Activated CD4-positive, alpha-beta T cell treated with anti-CD3 and anti-CD28 coated beads for 48 hours (primary cell): Measurements from ENCODE around the gene POPDC3.
"Not testable (repeated sequence)": the region's sequence is repeated elsewhere in the genome, so short reads cannot be mapped to it uniquely, and the experiment has no call there.

Experiments used
- DNase-seq: peaks from one replicate; pipeline ENCODE4 v3.0.0-alpha.2; 2020

Gene POPDC3

GRCh38 chr6:105194106-105194505 lies 14.3 kb upstream of the POPDC3 start:
- no peak for DNase-seq

GRCh38 chr6:105193647-105194046 lies 13.8 kb upstream of the POPDC3 start:
- DNase-seq, result no peak

- no peak for DNase-seq
Observed at GRCh38 chr6:105192707-105193465, 13.1 kb upstream of the POPDC3 start.

GRCh38 chr6:105191351-105191750 lies 11.5 kb upstream of the POPDC3 start:
- no peak for DNase-seq

DNA sequence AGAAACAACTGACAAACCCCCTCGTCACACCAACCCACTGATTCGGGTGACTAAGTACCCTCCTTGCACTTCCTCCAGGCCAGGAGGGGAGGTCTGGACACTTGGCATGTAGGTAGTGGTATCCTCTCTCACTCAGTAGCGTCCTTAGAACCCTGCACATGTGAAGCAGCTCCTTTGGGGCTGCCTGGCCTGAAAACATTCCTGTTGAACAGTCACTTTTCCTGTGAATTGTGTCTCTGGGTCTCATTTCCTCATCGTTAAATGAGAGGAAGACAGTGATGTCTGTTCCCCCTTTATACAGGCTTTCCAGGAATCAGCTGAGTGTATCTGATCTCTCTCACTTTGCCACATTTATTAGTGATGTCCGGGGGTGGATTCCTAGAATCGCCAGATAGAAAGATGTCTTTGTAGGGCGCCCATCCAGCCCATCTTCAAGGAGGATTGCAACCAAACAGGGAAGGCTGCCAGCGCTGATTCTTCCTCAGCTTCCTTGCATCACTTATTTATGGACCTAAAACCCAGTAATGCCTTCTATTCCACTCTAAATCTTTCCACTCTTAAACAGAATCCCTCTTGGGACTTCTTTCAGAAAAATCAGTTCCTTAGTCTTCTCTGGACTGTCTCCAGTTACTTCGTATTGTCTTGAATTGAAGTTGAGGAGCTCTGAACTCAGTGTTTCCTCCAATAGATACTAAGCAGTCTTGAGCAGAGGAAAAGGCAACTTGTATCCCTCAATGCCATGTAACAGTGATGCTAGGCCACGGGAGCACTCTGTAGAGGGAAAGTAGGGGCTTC lies 9.4 kb upstream of the POPDC3 start:
- DNase-seq, result no peak

DNA sequence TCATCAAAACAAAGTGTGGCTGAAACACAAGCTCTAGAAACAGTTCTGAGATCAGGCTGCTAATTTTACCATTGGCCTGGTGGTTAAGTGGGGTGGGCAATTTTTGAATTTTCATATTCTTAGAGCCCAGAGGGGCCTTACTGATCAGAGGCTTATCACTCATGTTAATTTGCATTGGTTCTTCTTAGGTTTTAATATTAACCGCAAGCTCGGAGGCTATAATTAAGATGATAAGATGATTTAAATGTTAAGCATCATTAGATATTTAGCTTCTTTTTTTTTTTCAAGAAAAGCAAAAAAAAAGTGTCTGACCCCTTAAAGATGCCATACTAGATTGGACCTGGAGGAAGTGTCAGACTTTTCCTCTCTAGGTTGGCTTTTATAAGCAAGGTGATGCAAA lies 8.4 kb upstream of the POPDC3 start:
- DNase-seq, result no peak

GRCh38 chr6:105186576-105186975 lies 6.8 kb upstream of the POPDC3 start:
- DNase-seq, result no peak

DNA sequence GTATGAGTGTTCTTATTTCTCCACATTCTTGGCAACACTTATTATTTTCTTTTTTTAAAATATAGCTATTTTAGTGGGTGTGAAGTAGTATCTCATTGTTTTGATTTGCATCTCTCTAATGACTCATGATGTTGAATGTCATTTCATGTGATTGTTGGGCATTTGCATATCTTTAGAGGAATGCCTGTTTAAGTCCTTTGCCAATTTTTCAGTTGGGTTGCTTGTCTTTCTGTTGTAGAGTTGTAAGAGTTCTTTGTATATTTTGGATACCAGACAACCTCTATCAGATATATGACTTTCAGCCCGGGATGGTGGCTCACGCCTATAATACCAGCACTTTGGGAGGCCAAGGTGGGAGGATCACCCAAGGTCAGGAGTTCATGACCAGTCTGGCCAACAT lies 5.1 kb upstream of the POPDC3 start:
- DNase-seq, result no peak

DNA sequence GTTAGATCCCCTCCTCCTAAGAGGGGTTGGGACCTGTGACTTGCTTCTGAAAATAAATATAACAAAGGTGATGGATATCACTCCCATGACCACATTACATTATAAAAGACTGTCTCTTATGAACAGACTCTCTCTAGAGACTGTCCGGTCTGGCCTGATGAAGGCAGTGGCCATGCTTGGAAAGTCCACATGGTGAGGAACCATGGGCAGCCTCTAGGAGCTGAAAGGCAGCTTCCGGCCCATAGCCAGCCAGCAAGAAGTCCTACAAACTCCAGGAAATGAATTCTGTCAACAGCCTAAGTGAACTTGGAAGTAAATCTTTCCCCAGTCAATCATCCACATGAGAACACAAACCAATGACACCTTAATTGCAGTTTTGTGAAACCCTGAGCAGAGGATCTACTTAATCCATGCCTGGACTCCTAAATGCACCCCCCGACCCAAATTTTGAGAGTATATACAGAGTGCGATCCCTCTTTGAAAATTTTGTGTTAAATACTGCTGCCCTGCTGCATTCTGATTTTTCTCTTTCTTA lies 2.2 kb upstream of the POPDC3 start:
- no peak for DNase-seq

- no peak for DNase-seq
Observed at GRCh38 chr6:105178636-105179035, 1.2 kb downstream of the POPDC3 start.

DNA sequence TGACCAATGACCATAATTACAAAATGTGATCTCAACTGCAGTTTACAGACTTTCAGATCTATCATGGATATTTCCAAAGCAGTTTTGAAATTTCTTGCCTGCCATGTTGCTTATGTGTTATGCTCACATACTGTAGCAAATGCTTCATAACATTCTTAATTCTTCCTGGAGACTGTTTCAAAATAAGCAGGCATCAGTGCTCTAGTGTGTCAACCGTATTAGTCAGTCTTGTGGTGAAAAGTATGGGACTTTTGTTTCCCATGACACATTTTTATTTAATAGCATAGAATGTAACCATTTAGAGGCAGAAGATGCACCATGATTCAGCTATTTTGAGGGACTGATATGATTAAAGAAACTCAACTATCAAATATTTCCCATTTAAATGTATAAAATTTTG lies 1.7 kb downstream of the POPDC3 start:
- no peak for DNase-seq

DNA sequence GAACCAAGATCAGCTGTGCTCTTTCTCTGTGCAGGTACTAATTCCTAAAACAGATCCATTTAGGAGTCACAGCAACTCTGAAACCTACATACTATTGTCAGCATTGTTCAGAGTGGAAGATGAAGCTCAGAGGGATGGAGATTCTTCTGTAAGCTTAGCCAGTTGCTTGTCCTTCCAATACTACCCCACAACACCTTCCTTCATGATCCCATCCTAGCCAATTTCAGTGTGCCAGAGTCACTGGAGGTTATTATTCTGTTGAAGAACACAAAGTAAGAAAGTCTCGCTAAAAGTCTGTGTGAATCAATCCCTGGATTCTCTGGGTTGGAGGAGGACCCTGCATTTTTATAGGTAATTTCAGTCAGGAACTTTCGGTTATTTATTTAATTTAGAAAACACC lies 2.3 kb downstream of the POPDC3 start:
- no peak for DNase-seq

DNA sequence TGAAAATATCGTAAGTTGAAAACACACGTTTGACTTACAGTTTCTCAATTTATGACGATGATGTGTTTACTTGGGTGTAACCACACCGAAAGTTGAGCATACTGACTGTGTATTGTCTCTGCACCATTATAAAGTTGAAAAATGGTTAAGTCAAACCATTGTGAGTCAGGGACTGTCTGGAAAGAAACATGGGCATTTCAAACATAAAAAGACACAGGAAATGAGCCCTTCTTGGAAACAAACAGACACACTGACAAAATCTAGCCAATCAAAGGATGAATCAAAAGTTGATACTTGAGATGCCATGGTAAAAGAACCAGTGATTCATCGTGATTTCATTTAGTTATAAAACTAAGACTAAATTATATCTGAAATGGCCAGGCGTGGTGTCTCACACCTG lies 5.3 kb downstream of the POPDC3 start:
- no peak for DNase-seq

GRCh38 chr6:105172515-105172914 lies 7.3 kb downstream of the POPDC3 start:
- not testable (repeated sequence) for DNase-seq

GRCh38 chr6:105170059-105170458 lies 9.8 kb downstream of the POPDC3 start:
- no peak for DNase-seq

DNA sequence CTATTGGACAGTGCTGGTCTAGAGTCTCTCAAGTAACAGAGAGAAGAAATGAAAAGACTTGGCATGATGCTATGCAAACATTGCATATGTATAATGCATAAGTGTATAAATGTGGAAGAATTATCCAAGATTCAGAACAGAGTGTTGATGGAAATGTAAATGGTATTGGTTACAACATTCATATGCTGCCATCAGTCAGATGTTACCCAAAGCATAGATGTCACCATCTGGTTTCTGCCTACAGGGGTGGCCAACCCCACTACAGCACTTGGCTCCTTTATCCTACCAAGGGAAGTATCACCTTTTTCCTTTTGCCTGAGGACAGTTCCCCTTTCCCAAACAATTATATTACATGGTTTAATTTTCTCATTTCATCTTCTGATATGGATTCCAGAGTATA lies 11.9 kb downstream of the POPDC3 start:
- no peak for DNase-seq

DNA sequence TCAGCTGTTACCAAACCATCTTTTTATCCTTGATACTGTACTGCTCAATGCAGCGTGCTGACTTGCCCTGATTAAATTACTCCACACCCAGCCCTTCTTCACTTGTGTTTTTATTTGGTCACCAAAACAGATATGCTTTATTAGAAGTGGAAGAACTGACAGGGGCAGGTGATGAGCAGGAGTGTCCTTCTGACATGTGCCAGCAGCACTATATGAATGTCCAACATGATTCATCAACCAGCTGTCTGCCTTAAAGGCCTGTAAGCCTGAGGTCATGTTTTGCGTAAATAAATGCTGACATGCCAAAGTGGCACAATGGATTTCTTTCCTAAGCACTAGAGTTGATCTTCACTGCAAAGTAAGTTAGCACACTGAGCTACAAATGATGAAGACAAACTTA lies 15.4 kb downstream of the POPDC3 start:
- DNase-seq, result no peak

- no peak for DNase-seq
Observed at GRCh38 chr6:105163183-105163582, 16.6 kb downstream of the POPDC3 start.

GRCh38 chr6:105162377-105162776 lies 17.4 kb downstream of the POPDC3 start:
- no peak for DNase-seq

DNA sequence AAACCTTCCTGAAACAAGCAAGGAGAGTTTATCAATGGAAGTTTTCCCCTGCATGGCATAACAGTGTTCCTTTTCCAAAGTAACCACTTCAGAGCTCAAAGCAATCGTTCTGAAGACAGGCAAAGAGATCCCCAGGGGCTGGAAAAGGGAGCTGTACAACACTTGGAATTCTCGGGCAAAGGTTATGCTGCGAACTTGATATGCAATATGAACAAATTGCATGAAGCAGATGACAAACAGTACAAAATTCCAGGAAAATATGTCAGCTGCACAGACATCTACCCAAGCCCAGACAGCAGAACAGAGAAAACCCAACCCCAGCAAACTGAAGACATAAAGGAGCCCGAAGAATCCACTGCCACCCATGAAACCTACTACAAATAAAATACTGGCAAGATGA lies 18.4 kb downstream of the POPDC3 start:
- no peak for DNase-seq

DNA sequence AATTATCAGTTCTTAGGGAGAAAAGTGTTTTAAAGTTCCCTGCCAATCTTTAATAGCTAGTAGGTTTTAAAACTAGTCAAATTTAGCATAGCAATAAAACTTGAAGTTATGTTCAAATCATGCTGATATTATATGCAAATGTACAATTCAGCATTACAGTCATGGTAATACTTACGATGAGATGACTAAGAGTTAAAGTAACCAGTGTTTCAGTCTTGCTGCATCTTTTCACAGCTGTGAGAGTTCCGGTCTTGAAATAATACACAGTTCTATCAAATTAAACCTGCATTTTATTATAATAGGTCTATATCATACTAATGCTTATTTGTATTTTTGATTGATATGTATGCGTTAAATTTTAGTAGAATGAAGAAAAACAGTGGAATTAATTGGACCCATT lies 26.1 kb downstream of the POPDC3 start:
- DNase-seq, result no peak

DNA sequence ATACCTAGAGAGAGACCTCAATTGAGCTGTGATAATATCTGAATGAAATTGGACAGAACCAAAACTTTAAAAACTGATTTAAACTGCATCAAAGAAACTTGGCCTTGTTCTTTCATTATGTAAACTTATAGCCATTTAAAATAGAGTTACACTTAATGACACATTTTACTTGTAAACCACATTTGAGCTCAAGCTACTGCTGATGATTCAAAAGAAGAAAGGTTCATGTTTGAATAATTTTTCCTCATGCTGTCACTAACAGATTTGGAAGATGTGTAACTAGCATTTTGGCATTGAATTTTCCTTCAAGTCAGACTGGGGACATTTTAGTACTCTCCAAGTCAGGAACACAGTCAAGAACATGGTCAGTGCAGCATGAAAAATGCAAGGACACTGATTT lies 26.9 kb downstream of the POPDC3 start:
- DNase-seq, result no peak

DNA sequence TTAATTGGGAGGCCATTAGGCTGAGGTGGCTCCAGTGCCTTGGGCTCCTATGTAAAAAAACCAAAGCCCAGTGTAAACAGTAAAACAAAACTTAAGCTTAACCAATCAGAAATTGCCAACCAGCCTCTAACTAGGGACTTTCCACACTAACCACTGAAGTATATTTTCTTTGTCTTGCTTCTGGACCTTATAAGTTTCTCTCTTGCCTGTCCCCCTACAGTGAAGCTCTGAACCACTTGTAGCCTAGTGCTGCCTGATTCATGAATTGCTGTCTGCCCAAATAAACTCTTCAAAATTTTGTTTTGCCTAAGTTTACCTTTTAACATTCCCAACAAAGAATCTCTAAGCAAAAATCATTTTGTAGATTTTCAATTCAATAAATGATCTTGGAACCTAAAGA lies 28.2 kb downstream of the POPDC3 start:
- DNase-seq, result no peak

- no peak for DNase-seq
Observed at GRCh38 chr6:105138141-105138540, 41.7 kb downstream of the POPDC3 start.
